OCI-M2 (cell line): ENCODE measurements around the gene HOXB3.

Experiments
- DNase-seq: peaks from one replicate; lab custom pipeline; 2025; ENCODE audit not compliant: unreplicated experiment; lab: John Stamatoyannopoulos, UW

HOXB3 gene

DNA sequence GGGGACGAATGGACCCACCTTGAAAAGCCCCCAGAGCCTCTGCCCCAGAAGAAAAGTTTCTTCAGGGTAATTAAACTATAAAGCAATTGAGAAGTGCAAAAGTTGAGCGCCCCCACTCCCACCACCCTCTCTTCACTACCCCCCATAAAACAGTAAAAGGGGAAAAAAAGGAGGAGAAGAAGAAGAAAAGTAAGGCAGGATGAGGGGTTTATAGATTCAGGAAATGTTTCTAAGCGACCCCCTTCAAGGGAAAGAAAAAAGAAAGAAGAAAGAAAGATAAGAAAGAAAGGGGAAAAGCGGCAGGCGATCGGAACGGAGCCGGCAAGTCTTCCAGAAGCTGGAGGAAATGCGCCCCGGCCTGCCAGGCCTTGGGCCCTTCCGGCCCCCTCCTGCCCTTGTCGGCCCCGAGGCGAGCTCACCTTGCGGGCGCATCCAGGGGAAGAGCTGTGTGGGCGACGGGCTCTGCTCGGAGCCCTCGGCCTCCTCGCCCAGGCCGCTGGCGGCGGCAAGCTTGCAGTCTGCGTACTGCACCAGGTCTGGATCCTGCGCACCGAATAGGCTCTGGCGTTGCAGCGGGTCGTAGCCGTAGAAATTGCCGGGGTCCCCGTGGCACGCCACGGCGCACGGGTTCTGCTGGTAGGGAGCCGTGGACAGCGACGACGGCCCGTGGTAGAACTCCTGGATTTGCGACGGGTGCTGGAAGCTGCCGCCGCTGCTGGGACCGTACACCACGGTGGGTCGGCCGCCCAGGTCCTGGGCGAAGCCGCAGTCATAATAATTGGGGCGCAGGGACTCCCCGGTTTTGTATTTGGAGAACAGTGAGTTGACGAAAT, 24.0 kb upstream of the HOXB3 start:
- no peak for DNase-seq

DNA sequence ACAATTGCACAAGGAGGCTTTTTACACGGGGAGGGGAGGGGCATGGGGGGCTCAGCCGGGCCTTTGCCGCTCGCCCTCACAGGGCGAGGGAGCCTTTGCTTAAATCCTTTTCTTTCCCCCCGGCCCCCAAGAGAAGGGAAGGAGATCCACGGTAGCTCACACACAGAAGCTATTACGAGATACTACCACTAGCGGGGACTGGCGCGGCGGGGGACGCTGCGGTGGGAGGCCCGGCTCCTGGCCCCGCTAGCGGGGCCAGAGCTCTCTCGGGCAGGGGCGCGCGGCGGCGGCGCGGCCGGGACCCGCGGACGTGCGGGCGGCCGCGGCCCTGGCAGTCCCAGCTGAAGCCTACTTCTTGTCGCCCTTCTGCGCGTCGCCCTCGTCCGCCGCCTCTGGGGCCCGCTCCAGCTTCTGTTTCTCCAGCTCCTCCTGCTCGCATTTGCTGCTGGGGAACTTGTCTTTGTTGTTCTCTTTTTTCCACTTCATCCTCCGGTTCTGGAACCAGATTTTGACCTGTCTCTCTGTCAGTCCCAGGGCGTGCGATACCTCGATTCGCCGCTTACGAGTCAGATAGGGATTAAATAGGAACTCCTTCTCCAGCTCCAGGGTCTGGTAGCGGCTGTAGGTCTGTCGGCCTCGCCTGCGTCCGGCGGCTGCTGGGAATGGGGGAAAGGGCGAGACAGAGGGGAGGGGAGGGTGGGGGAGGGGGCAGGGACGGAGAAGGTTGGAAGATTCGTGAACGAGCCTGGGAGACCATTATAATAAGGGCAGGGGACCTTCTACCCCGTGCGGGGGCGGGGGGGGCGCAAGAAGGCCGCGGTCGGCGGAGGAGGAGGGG, 23.0 kb upstream of the HOXB3 start:
- no peak for DNase-seq

DNA sequence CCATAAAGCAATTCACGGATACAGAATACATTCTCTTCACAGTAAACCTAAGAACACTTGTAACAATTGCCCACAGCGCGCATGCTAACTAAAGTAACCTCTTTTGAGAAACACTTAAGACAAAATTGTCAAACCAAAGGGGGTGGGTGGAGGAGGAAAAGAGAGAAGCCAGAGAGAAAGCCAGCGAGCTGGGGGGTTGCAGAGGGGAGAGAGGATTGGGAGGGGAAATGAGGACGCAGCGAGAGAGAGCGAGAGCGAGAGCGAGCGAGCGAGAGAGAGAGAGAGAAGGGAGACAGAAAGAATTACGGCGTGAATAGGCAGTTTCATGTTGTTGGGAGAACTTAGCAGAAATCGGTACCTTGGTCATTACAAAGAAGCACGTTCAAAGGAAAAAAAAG, 22.4 kb upstream of the HOXB3 start:
- DNase-seq: no peak

DNA sequence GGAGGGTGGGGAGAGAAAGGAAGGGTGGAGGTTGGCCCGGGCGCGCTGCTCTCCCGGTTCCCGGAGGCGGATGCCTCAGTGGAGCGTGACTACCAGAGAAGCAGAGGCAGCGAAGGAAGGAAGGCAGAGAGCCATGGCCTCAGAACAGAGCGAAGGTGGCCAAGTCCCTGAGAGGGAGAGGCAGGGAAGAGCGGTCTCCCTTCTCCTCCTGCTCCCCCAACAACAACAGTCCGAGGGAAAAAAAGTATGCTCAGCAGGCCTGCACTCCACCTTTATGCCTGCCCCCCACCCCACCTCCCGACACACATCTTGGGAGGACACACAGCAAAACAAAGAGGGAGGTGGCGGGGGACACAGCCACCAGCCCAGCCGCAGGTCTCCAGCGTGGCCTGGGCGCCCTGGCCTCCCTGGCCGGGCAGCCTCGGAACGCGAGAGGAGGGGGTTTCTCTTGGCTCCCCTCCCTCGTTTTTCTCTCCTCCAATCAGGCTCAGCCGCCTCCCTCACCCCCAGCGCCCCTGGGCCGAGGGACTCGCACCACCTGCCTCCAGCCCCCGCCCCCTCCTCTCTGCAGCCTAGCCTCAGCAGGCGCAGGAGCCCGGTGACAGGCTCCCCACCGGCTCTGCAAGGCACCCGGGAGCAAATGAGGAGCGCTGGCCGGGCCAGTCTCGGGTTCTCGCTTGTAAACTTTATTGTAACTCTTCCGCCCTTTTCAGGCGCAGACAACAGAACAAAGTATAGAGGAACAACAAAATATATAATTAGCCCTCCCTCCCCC, 21.8 kb upstream of the HOXB3 start:
- no peak for DNase-seq

DNA sequence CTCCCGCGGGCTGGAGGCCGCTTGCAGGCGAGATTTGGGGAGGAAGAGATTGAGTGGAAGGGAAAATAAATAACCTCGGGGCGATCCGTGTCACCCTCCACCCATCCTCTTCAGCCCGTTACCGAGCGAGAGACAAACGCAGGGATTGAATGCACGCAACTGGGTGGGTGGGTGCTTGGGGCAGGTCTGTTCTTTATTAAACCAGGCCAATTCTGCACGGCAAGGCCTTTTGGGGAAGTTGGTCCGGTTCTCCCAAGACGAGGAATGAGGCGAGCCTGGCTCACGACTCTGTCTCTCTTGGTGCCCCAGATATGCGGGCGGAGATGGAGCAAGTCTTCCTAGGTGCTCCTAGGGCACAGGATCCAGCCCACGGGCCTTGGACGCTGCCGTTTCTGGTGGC, 21.2 kb upstream of the HOXB3 start:
- DNase-seq: no peak

DNA sequence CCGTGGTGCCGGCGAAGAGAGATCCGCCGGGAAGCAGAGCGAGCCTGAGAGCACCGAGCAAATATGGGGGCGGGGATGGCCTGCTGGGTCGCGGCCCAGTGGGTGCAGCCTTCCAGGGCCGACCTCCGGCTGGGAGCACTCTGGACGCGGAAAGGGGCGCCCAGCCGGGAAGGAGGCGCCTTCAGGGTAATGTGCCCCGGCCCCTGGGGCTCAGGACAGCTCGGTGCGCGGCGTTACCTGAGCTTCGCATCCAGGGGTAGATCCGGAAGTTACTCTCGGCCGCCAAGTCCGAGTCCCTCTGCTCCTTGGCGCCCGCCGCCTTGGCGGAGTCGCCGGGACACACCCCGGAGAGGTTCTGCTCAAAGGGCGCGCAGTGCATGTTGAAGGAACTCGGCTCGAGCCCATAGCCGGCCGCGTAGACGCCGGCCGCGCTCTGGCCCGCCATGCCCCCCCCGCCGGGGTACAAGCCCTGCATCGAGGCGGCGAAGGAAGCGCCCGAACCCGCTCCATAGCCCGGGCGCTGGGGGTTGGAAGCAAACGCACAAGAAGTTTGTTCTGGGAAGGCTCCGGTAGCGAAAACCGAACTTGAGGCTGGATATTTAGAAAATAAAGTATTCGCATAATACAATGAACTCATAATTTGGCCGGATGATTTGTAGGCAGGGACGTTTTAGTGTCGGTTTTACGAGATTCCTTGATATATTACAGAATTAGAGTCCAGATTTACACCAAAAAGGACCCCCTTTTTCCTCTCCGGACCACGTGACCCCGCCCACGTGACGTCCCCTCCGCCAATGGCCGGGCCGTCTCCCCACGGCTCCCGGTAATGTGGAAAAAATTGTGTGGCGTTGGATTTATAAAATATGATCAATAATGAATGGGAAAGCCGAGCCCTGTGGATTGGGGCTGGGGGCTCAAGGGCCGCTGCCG, 20.5 kb upstream of the HOXB3 start, which contains the start of gene HOXB7:
Gene HOXB7 (minus strand): TSS at position 736 of the 930 bp plus-strand sequence. CDS start 99 bp downstream, at position 637.
- no peak for DNase-seq

DNA sequence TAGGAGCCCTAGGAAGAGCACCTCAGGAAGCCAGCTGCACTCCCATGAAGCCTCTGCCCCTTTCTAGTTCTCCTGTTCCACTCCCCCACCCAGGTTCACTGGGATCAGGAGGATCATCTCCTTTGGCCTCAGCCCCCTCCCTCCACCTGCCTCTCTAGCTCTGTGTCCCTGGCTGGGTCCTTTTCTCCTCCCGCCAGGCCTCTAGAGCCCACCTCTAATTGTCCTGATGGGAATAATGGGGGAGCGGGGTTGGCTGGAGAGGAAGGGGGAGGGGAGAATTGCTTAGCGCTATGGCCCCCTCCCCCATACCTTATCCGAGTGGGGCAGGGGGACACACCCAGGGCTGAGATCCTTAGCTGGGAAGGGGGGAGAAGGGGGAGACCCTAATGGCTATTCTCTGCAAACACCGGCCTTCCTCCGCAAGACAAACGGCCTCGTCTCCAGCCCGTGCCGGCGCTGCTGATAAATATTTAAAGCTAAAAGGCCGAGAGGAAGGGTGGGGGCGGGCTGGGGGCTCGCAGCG, 19.8 kb upstream of the HOXB3 start:
- DNase-seq: no peak

DNA sequence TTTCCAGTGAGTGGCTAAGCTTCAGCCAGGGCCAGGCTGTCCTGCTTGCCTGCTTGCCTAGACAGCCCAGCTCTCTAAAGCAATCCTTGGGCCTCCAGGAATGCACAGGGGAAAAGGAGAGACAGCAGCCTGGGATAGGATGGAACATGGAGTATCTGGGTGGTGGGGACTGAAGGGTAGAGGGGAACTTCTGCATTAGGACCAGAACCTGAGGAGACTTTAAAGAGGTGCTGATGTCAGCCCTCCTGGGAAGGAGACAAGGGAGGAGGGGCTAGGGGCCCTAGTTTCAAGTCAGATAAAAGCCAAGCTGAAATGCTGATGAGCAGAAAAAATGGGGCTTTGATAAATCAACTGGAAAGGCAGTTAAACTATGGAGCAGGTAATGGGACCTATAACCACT, 19.0 kb upstream of the HOXB3 start:
- DNase-seq: no peak

DNA sequence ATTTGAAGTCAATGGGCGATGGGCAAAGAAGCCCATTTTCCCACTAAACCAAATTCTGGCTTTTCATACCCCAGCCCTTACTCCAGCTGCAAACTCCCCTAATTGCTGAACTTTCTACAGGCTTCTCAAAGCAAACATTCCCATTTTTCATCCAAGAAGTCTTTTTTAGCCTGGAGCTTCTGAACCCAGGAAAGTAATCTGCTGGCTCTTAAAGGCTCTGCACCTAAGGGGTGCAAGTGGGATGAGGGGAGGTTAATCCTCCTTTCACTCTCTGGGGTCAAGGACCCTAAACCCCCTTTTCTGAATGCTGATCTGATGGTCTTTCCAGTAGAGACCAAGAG, 18.4 kb upstream of the HOXB3 start:
- DNase-seq: no peak

DNA sequence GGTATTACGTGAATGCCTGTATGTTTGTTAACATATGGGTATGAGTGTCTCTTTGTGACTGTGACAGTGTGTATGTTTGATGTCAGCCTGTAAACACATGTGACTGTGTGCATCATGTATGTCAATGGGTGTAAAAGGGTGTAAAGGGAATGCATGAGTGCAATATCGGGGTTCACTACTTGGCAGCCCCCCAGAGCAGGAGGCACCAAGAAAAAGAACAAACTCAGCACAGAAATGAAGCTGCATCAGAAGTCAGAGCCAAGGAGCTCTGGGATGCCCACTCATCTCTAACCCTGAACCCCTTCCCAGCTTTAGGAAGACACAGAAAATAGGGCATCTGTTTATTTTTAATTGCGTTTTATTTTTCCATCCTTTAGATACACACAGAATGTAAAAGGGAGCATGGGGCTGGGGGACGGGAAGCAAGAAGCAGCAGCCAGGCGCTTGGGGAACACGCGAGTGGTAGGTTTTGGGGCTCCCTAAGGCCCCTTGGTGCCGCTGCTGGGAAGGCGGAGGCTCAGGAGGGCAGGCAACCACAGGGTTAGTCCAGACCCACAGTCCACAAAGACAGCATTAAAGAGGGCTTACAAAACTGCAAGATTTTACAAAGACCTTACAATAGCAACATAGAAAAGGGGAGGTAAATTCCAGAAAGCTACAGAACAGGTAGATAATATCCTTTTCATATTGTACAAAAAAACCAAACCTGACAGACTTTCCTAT, 17.0 kb upstream of the HOXB3 start:
- no peak for DNase-seq

DNA sequence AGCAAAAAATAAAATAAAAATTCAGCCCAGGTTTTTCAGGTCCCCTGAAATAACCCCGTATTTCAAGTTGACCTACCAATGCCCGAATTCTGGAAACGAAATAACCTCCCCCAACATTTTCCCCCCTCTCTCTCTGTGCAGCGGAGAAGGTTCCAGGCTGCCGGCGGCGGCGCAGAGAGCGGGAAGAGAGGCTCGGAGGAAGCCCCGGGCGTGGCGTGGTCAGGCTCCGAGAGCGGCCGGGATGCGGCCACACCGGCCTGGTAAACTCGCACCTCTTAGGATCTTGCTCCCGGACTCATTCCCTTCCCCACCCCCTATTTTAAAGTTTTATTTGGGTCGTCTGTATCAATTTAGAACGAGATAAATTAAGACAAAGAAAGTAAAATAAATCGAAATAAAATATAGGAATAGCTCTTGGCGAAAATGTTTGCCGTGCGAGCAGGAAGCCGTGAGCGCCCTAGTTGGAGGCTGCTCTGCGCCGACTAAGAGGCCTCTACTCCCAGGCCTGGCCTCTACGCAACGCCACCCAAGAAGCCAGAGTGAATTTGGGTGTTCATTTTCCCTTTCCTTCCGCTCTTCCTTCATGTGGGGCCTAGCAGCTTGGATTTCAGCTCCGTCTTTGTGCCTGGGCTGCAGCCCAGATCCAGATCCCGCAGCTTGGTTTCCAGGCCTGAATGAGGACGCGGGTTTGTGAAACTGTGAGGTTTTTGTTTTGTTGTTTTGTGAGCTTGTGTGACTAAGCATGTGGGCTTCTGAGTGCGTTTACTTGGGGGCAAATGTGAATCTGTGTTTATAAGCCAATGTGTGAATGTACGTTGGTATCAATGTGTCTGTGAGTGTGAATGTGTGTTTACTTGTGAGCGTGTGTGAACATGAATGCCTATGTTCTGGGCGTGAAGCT, 16.2 kb upstream of the HOXB3 start:
- no peak for DNase-seq

DNA sequence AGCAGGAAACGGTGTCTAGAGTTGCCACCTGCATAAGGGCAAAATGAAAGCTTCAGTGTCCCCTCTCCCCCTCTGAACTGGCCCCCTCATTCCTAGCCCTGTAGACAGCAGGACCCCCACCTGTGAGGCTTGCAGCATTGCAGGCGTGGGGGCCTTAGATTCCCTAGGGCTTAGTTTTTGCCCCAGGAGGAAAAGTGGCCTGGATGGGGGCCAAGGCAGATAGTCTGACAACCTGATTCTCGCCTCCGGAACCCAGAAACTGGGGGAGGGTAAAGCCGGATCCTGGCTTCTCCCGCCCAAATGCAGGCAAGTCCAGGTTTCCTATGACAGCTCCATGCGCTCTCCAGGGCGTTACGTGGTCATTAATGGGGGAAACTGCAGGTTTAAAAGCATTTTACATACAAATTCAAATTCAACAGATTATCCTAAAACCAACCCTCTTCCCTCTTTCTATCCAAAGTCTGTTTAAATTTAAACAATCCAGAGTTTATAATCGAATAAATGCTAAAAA, 15.4 kb upstream of the HOXB3 start:
- no peak for DNase-seq

DNA sequence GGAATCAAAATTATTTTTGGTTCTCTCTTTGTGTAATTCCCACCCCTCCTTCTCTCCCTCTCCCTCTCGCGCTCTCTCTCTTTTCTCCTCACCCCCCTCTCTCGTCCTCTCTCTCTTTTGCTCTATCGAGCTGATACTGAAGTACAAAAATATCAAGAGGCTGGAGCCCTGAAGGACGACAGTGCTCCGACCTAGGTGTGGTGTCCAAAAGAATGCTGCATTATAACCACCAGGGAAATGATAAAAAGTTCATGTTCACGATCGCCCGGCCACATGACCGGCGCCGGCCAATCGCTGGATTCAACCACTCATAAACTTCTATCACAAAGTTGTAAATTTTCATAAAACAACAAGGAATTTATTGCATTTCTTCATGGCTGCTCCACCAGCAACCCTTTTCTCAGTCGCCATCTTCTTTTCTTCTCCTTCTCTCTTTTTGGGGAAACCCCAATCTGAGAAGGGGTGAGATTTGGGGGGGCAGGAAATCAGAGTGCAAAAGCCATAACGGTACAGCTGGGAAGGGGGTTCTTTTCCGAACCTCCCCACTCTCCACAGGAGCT, 14.8 kb upstream of the HOXB3 start, which contains the start of gene HOXB6:
Gene HOXB6 (minus strand): TSS at position 217 of the 560 bp plus-strand sequence. CDS start 6,836 bp downstream, outside the sequence.
- DNase-seq: no peak

DNA sequence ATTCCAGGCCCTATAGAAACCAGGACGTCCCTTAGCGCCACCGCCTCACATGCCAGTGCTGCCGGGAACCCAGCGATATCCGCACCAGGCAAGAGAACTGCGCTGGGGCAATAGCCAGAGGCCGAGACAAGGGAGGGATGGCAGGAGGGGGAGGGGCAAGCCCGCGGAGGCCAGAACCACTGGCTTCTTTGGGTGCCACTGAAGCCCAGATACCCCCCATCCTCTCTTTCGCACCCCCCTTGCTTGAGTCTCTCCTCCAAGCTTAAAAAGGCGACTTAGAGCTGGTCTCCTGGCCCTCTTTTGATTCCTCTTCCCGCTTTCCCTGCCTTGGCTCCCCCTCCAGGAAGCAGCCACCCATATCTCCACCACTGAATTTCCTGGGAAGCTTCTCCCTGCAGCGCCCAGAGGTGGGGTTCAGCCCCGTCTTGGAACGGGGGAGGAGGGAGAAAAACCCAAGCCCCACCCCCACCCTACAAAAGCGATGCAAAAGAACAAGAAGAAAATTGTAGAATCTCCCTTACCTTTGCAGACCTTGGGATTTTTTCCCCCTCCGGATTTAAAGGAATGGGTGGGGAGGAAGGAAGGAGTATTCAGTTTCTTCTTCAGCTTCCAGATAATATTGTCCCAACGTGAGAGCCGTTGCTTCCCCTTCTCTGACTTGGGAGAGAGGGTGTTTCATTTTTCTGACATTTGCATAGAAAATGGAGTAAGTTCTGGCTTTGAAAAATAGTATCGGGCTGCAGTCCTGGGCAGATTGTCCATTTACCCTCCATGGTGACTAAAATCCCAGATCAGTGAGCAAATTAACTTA, 14.1 kb upstream of the HOXB3 start:
- no peak for DNase-seq

DNA sequence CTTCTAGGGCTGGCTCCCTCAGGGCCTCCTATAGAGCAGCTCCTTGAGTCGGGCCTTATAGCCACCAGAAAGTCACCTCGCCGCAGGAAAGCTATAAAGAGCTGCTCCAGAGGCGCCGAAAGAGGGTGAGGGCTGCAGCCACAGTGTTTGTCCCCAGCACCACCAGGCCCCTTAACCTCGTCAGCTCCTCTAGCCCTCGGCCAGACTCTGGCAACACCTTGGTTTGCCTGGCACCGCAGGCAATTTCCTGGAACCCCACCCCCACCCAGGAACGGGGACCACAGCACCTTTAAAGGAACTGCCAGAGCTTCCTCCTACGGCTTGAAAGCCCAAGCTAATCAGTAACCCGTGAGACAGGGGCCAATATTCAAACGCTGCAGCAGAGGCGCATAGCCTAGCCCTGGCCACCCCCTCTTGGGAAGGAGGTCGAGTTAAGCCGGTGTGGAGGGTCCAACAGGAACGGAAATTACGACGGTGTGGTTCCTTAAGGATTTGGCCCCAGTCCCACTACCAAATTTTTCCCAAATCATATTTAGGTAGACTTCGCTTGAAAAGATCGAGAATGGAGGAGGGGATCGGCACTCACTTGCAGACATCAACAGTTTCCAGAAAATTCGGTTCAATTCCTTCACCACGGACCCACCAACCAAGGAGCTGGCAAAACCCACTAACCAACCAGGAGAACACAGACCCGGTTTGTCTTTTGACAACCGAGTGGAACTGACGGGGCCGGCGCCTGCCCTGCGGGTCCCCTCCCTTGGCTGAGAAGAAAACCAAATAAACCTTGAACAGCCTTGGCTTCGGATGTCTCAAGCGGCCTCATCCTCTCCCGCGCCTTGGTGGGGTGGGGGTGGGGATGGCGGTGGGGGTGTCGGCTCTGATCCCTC, 11.7 kb upstream of the HOXB3 start:
- no peak for DNase-seq

DNA sequence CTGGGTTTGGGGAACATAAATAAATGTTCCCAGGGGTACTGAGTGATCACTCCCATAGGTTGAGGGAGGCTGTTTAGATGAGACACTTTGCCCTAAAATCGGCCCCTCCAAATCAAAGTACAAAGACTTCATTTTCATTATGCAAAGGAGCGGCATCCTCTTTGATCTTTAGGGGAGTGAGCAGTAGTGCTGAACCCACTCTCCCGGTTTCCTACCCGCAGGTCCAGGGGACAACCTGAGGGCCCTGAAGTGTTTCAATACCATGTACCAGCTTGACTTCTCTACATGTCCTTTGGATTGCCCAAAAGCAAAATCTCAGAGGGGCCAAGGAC, 11.1 kb upstream of the HOXB3 start:
- DNase-seq: no peak
